GM12872 (cell line): Measurements from ENCODE around the gene TTC23L.

Experiments used
- CTCF ChIP-seq: IDR thresholded peaks from 3 replicates; pipeline ENCODE4 v1.5.1; 2011; ENCODE audit warnings: low read depth, mild to moderate bottlenecking, low read length, moderate library complexity; ENCODE audit not compliant: insufficient read depth

Gene TTC23L

GRCh38 chr5:34847552-34847951, 8.6 kb downstream of the TTC23L start:
- TF ChIP-seq CTCF, result no peak

- no peak for TF ChIP-seq CTCF
Measured at GRCh38 chr5:34848230-34848629, 9.3 kb downstream of the TTC23L start.

GRCh38 chr5:34849253-34849652, 10.3 kb downstream of the TTC23L start:
- no peak for TF ChIP-seq CTCF

GRCh38 chr5:34854459-34855174, 15.7 kb downstream of the TTC23L start:
- no peak for TF ChIP-seq CTCF

- no peak for TF ChIP-seq CTCF
Measured at GRCh38 chr5:34857161-34857560, 18.2 kb downstream of the TTC23L start.

GRCh38 chr5:34857894-34858293, 18.9 kb downstream of the TTC23L start:
- no peak for TF ChIP-seq CTCF

- no peak for TF ChIP-seq CTCF
Measured at GRCh38 chr5:34858790-34859189, 19.8 kb downstream of the TTC23L start.
